GM19099 (cell line): ENCODE results near the gene RORB.

Source experiments
- POLR2A ChIP-seq: IDR thresholded peaks from 3 replicates; pipeline ENCODE4 v1.6.1; 2011; ENCODE audit warnings: low read depth; ENCODE audit not compliant: insufficient read length; ENCODE audit errors: extremely low read depth

Gene RORB

DNA sequence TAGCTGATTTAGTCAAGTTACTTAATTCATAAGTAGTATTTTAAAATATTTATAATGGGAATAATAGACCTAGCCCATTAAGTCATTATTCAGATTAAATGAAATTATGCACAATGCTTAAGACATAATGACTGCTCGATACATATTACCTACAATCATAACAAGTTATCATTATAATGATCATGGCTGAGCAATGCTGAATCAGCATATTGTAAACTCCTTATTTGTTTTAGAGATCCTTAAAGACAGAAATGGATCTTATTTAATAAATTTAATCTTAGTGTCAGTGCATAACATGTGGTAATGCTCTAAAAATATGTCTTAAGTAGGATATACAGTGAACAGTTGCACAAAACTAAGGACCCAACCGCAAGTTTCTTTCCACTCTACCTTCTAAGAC, 221.6 kb downstream of the RORB start:
- TF ChIP-seq POLR2A, result no peak

DNA sequence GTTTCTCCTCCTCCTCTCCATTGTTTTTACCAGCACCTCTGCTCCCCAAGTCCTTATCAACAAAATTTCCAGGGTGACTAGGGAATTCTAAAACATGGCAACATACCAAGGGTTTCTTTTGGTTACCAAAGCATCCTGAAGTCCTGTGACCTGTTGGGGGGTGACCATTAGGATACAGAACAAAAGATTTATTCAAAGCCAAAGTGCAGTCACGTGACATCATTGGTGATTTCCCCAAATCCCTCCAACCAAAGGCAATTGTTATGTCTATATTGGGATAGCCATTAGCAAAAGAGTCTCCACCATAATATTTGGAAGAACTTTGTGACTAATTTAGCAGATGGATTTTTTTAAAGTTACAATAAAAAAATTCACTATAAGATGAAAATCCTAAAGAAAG, 222.2 kb downstream of the RORB start:
- no peak for TF ChIP-seq POLR2A

DNA sequence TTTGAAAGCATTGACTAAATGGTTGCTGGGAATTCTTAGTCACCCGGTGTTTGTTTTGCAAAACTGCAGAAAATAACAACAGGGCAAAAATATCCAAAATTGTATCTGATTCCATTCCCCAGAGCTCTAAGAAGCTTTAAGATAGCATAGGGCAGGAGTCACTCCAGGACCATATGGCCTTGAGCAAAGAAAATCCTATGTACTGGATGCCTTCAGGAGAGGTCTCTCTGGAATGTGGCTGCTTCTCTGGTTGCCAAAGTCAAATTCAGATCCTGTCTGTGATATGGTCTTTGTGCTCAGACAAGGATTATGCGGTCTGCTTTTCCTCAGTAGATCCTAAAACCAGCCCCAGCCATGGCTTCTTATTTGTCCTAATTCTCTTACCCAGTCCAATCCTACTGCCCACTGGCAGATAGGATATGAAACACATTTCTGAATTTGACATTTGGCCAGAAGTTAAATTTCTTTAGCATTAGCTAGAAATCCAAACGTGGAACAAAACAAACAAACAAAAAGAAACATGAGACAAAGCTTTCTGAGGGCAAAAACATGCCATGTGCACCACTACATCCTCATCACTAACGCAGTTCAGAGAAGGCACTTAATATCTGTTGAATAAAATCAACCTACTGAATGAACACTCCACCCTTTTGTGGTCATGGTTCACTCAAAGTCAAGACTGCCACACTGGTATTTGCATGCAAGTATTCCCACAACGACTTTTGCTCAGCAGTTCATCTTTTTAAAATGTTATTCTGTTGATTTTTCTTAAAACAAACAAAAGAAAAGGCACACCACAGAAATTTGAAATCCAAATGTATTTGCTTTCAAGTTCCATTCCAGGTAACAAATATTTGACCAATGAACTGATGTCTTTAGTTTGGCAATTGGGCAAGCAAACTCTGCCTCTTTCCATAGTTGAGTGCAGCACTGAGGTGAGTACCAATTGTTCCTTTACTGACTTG, 224.8 kb downstream of the RORB start:
- no peak for TF ChIP-seq POLR2A

- no peak for TF ChIP-seq POLR2A
These were observed 227.2 kb downstream of the RORB start for GRCh38 chr9:74724317-74724716.

GRCh38 chr9:74726581-74726980, 229.4 kb downstream of the RORB start:
- TF ChIP-seq POLR2A, result no peak

GRCh38 chr9:74728176-74728575, 231.0 kb downstream of the RORB start:
- no peak for TF ChIP-seq POLR2A

- no peak for TF ChIP-seq POLR2A
These were observed 232.1 kb downstream of the RORB start for GRCh38 chr9:74729136-74729695.

DNA sequence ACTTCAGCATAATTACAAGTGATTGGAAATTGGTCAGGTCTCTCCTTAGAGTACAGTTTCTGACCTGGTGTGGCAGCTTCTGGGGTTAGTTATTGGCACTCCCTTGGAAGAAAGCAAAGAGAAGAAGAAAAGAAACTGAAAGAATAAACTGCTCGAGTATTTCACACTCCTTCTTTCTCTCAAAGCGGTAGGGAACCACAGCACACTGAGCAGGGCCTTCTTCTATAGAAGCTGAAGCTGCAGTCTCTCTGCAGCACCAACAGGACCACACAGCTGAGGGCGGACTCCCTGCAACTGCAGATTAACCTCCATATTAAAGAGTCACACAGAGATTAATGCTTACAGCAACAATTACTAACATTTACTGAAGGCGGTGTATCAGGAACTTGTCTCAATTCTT, 238.6 kb downstream of the RORB start:
- no peak for TF ChIP-seq POLR2A

DNA sequence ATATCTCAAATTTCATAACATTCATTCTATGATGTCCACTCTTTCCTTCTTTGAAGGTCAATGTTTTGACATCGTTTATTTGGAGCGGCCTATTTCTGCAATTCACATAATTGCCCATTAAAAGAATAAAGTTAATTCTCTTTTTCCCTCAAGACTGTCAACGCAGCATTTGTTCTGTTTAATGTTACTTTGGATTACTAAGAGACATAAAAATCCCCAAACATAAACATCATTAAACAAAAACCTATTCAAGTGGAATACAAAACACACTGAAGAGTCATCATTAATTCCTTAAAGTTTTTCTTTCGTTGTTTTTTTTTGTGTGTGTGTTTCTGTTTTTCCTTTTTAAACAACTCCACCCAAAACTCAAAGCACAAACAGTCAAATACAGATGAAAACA, 239.5 kb downstream of the RORB start:
- no peak for TF ChIP-seq POLR2A

DNA sequence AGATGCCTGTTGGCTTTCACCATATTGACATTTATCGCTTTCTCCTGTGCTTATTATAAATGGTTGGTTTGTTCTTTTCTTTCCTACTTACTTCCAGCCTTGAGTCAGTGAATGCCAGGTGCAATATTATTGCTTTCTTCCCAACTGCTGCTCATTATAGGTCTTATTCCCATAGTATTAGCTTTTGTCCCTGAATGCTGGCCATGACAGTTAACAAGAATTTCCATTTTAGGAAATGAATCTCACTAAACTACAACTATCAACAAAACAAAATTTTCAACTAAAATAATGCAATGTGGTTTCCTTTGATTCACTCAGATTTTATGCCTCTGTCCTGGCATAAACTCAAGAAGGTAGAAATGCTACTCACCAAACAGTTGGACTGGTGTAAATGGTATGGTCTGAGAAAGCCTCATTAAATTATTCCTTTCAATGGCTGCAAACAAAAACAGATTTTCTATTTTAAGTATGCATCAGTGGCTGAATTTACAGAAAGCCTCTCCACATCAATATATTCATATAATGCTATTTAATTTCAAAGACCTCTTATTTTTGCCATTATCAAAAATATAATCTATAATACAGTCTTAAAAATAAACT, 245.2 kb downstream of the RORB start:
- no peak for TF ChIP-seq POLR2A
